Mesodermal cell (in vitro differentiated cells): ENCODE measurements around the gene PGBD1.

ENCODE experiments used
- H3K27ac ChIP-seq: 2 replicates; pipeline ENCODE4 v1.7.0; 2013; ENCODE audit warnings: mild to moderate bottlenecking, low read depth, low read length, moderate library complexity; ENCODE audit not compliant: severe bottlenecking
- H3K36me3 ChIP-seq: 2 replicates; pipeline ENCODE4 v1.7.1; 2013; ENCODE audit warnings: mild to moderate bottlenecking, low read length, moderate library complexity; ENCODE audit not compliant: control insufficient read depth, insufficient read depth
- H3K4me1 ChIP-seq: one replicate; pipeline ENCODE4 v1.7.1; 2013; ENCODE audit warnings: mild to moderate bottlenecking, low read length; ENCODE audit not compliant: insufficient read depth, control insufficient read depth, poor library complexity, severe bottlenecking
- H3K4me3 ChIP-seq: 2 replicates; pipeline ENCODE4 v1.7.0; 2013; ENCODE audit warnings: low read length, control low read depth, mild to moderate bottlenecking; ENCODE audit not compliant: insufficient read depth, poor library complexity, severe bottlenecking; ENCODE audit errors: extremely low read depth
- H3K9me3 ChIP-seq: 2 replicates; pipeline ENCODE4 v1.7.1; 2013; ENCODE audit warnings: mild to moderate bottlenecking, low read length, moderate library complexity; ENCODE audit not compliant: control insufficient read depth
- WGBS, 2 experiments: methylation state at CpG; one replicate each; pipeline ENCODE4 v1.1.5; 2013; ENCODE audit warnings: missing lambda C conversion rate in 2 of 2; ENCODE audit not compliant: insufficient coverage in 2 of 2; 5-methylcytosine and 5-hydroxymethylcytosine counted together

Gene PGBD1

GRCh38 chr6:28351087-28351486, 69.7 kb downstream of the PGBD1 start:
- Histone ChIP-seq H3K27ac (no peak overlapping the region), H3K36me3 (peaks cover 11% of the 10 kb centered on the region), H3K4me1 (no peaks in the 10 kb centered on the region), H3K9me3 (no peaks in the 10 kb centered on the region), H3K4me3 (peak overlapping the region; percentile 69)
- WGBS, 2 experiments = no CpG with 5 or more reads among the region's 2 CpGs

- H3K4me1 ChIP-seq = peaks cover 3% of the 10 kb centered on the region
- H3K27ac ChIP-seq = no peak overlapping the region
- peak overlapping the region; percentile 69 for H3K4me3 ChIP-seq
- WGBS, 2 experiments = 86% methylated on average over 1 of the region's 2 CpGs; no CpG with 5 or more reads in 1 of the 2 experiments
- H3K36me3 ChIP-seq = peaks cover 11% of the 10 kb centered on the region
- H3K9me3 ChIP-seq = no peaks in the 10 kb centered on the region
Measured at GRCh38 chr6:28351493-28351925, 70.1 kb downstream of the PGBD1 start.
